MCF 10A (cell line): ENCODE measurements around the gene CERT1. TPM values are rescaled to one million over a fixed set of nuclear protein-coding genes. Genes with fewer than 3 reads are reported as not detected.

Experiments used
- BruUV-seq: library from RNA; stranded (reverse); fragments of 400-500 nt; replicated peaks from 2 replicates; lab custom pipeline; 2021; lab: Mats Ljungman, UMichigan
- CTCF ChIA-PET: fragments of 300-600 bp; sonication (Branson Sonifier 250); formaldehyde crosslinking; extraction: SDS; loops from one replicate; lab custom pipeline; 2021; ENCODE audit warnings: antibody characterized with exemption, inconsistent platforms; lab: Yijun Ruan, JAX
- POLR2A ChIA-PET: fragments of 300-600, 350-650 bp; sonication (Branson Sonifier 250); formaldehyde crosslinking; extraction: SDS; loops from one replicate; lab custom pipeline; 2020; ENCODE audit warnings: antibody characterized with exemption, inconsistent platforms; lab: Yijun Ruan, JAX
- DNase-seq: peaks from one replicate; pipeline ENCODE4 v3.0.0-alpha.2; 2018; ENCODE audit not compliant: unreplicated experiment
- H3K27ac Mint-ChIP-seq: one replicate; pipeline ENCODE4 v1.8.0; 2022; ENCODE audit warnings: mild to moderate bottlenecking, low read depth, mixed read lengths; ENCODE audit not compliant: unreplicated experiment
- H3K27me3 Mint-ChIP-seq: one replicate; pipeline ENCODE4 v1.8.0; 2022; ENCODE audit warnings: mixed read lengths; ENCODE audit not compliant: insufficient read depth, unreplicated experiment
- H3K36me3 Mint-ChIP-seq: one replicate; pipeline ENCODE4 v1.8.0; 2022; ENCODE audit warnings: mild to moderate bottlenecking, moderate library complexity, mixed read lengths; ENCODE audit not compliant: insufficient read depth, unreplicated experiment
- H3K4me1 Mint-ChIP-seq: one replicate; pipeline ENCODE4 v1.8.0; 2022; ENCODE audit warnings: mixed read lengths; ENCODE audit not compliant: insufficient read depth, unreplicated experiment
- H3K4me3 Mint-ChIP-seq: one replicate; pipeline ENCODE4 v1.8.0; 2022; ENCODE audit warnings: mild to moderate bottlenecking, moderate library complexity, mixed read lengths; ENCODE audit not compliant: unreplicated experiment
- H3K9me3 Mint-ChIP-seq: one replicate; pipeline ENCODE4 v1.8.0; 2022; ENCODE audit warnings: mixed read lengths; ENCODE audit not compliant: unreplicated experiment
- CTCF ChIP-seq: fragments of 200-600 bp; IDR thresholded peaks from one replicate; pipeline ENCODE4 v1.8.0; 2022; ENCODE audit warnings: antibody characterized with exemption, mild to moderate bottlenecking; ENCODE audit not compliant: unreplicated experiment
- intact Hi-C: fragments of 100-400 bp; cut with micrococcal nuclease; formaldehyde crosslinking; loops from 2 replicates; pipeline ENCODE4 v1.14.1; 2022
- total RNA-seq: library from RNA; stranded (reverse); gene quantifications from 2 replicates; pipeline ENCODE4 v1.2.3, GENCODE V29; 2022

Gene CERT1
- total RNA-seq, 1 experiment from 2014 or later = 19.6 TPM

DNA sequence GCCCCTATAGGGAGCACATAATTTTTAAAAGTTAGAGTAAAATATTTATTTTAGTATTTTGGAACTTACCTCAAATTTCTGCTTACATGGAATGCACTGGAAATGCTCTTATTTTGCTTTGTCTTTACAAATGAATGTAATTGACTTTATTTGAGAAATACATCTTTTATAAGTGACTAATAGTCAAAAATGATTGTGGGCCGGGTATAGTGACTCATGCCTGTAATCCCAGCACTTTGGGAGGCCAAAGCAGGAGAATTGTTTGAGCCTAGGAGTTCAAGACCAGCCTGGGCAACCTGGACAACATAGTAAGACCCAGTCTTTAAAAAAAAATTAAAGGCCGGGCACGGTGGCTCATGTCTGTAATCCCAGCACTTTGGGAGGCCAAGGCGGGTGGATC lies 168.6 kb downstream of the CERT1 start:
- BruUV-seq = no TSS peak
- intact Hi-C loops = no loop called here
- TF ChIP-seq CTCF = no peak
- Mint-ChIP-seq H3K9me3 (no peaks in the 10 kb centered on the region), H3K4me3 (no peak overlapping the region), H3K36me3 (peaks cover 58% of the 10 kb centered on the region), H3K27ac (no peak overlapping the region), H3K27me3 (no peaks in the 10 kb centered on the region), H3K4me1 (peaks cover 37% of the 10 kb centered on the region)
- ChIA-PET CTCF (interaction anchor here (2.0 kb wide), 1 partner anchor 8 kb away, joined by 6 read pairs; no protein-coding TSS in a partner anchor), POLR2A (interaction anchor here (0.9 to 4.7 kb wide), 3 partner anchors 13 to 297 kb away, joined by 3 to 87 read pairs (median 24); no protein-coding TSS in a partner anchor)
- DNase-seq = no peak

GRCh38 chr5:75341934-75342333 lies 169.5 kb downstream of the CERT1 start:
- Mint-ChIP-seq H3K27me3 (no peaks in the 10 kb centered on the region), H3K36me3 (peaks cover 54% of the 10 kb centered on the region), H3K4me3 (no peak overlapping the region), H3K4me1 (peaks cover 37% of the 10 kb centered on the region), H3K9me3 (no peaks in the 10 kb centered on the region), H3K27ac (peak overlapping the region; percentile 54)
- CTCF ChIA-PET = interaction anchor here (0.6 to 2.0 kb wide), 5 partner anchors 9 to 354 kb away, joined by 3 to 6 read pairs (median 4); no protein-coding TSS in a partner anchor
- DNase-seq = no peak
- POLR2A ChIA-PET = interaction anchor here (0.6 to 6.0 kb wide), 12 partner anchors 9 to 575 kb away, joined by 3 to 124 read pairs (median 14); partner anchors contain the start of genes ANKRD31, CERT1, GFM2 and NSA2
- no peak for TF ChIP-seq CTCF
- intact Hi-C loops = no loop called here
- BruUV-seq = no TSS peak

DNA sequence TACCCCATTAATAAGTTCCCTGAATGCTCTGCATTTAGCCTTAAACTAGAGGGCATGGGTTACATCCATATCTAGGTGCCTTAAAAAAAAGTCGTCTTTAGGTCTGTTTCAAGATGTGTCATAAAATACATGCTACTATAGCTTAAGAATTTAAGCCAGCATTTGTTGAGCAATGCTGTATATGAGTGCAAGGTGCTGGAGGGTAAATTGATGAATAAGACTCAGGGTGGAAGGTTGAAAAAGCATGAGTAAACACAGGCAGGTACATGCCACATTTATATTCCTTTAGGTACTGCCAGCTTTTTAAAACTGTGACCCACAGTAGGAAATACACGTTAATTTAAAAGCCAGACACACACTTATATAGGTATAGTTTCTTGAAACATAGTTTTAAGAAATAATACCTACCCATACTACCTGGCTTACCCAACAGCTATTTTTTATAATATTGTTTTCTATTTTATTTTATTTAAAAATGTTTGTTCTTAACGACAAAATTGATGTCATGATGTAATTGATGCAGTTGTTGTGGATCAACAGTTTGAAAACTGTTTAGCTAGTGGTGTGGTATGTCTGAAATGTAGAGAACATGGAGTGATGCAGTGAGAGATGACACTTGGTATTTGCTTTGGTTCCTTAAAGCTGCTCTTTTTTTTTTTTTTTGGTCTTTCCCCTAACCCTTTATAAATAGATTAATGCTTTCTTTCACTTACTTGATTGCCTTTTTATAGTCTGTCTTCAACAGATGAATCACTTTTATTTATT lies 170.5 kb downstream of the CERT1 start:
- Mint-ChIP-seq H3K36me3 (peaks cover 43% of the 10 kb centered on the region), H3K4me1 (peaks cover 37% of the 10 kb centered on the region), H3K27ac (peak overlapping the region; percentile 54), H3K27me3 (no peaks in the 10 kb centered on the region), H3K4me3 (peak overlapping the region; percentile 60), H3K9me3 (no peaks in the 10 kb centered on the region)
- no TSS peak for BruUV-seq
- intact Hi-C loops = no loop called here
- DNase-seq = peak; percentile 82
- ChIA-PET POLR2A (interaction anchor here (0.5 to 6.0 kb wide), 23 partner anchors 10 to 1668 kb away, joined by 3 to 124 read pairs (median 4); partner anchors contain the start of genes ANKRD31, CERT1, GFM2 and NSA2), CTCF (interaction anchor here (0.6 to 2.0 kb wide), 11 partner anchors 10 to 773 kb away, joined by 3 to 6 read pairs (median 4); no protein-coding TSS in a partner anchor)
- TF ChIP-seq CTCF = no peak

- Mint-ChIP-seq H3K36me3 (peaks cover 18% of the 10 kb centered on the region), H3K9me3 (no peaks in the 10 kb centered on the region), H3K4me1 (peaks cover 37% of the 10 kb centered on the region), H3K4me3 (no peak overlapping the region), H3K27ac (no peak overlapping the region), H3K27me3 (no peaks in the 10 kb centered on the region)
- BruUV-seq = no TSS peak
- TF ChIP-seq CTCF = no peak
- intact Hi-C loops = loop anchor here (5.0 to 10.0 kb wide), 3 partner anchors 101 to 574 kb away; partner anchors contain the start of genes ANKRD31, GFM2 and NSA2
- ChIA-PET POLR2A (interaction anchor here (0.6 to 6.0 kb wide), 10 partner anchors 8 to 1551 kb away, joined by 3 to 124 read pairs (median 6); partner anchors contain the start of genes ANKRD31, CERT1 and POLK), CTCF (interaction anchor here (0.6 to 1.0 kb wide), 2 partner anchors 58 to 265 kb away, joined by 3 to 4 read pairs; no protein-coding TSS in a partner anchor)
- DNase-seq = no peak
Measured at GRCh38 chr5:75338408-75338807, 173.0 kb downstream of the CERT1 start.
